Measurements from ENCODE around the gene RASSF1.

The RASSF1 gene

DNA sequence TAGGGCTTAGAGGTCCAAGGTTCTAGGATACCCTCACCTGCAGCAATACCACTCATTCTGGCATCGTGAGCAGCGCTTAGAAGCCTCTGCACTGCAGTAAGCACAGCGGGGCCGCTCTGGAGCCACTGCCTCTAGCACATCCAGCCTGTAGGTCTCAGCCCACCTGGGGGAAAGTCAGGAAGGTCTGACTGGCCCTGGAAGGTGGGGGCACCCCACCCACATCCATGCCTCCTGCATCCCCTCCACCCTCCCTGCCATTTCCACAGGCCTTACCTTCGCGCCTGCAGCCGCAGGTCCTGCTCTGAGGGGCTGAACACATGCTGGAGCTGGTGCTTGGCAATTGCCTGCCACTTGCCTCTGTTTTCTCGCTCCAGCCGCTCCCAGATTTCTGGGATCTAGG is 901 bp upstream of the RASSF1 start:
- ChIA-PET POLR2A (interaction anchor here (1.0 kb wide), 1 partner anchor 14 kb away, joined by 5 read pairs; no protein-coding TSS in a partner anchor), CTCF (no interaction called here)

GRCh38 chr3:50340147-50340447 is 539 bp downstream of the RASSF1 start:
- ChIA-PET POLR2A (no interaction called here), CTCF (no interaction called here)

More for the DNA sequence above, 901 bp upstream of the RASSF1 start:
- no peak for DNase-seq (ENCODE audit: extremely low spot score)
- no peak for TF ChIP-seq ARNT (IDR thresholded peaks at IDR 0.05)
- TF ChIP-seq FOXK2 (IDR thresholded peaks at IDR 0.05): no peak
- no peak for TF ChIP-seq SP1 (IDR thresholded peaks at IDR 0.05)

DNA sequence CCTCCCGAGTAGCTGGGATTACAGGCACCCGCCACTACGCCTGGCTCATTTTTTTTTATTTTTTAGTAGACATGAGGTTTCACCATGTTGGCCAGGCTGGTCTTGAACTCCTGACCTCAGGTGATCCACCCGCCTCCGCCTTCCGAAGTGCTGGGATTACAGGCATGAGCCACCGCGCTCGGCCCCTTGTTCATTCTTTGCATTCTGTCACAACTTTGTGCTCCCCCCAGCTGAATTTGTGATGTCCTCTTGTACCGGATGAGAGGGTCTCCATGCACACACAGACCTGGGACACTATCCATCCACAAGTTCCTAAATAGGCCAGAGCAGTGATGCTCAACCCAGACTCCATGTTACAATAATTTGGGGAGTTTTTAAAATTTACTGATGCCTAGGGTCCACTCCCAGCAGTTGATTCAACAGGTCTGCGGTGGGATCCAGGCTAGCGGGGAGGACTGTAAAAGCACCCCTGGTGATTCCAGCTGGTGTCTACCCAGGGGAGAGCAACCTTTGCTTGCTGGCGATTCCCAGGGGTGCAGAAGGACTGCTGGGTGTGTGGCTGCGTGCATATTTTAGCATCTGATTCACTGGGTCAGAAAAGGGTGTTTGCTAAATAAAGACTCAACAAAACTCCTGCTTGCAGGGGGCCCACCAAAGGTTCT is 1.0 kb downstream of the RASSF1 start:
- no peak for TF ChIP-seq PKNOX1 (IDR thresholded peaks at IDR 0.05)
- CTCF ChIA-PET: interaction anchor here (0.6 kb wide), 1 partner anchor 79 kb away, joined by 3 read pairs; no protein-coding TSS in a partner anchor
- DNase-seq (ENCODE audit: extremely low spot score): no peak
- POLR2A ChIA-PET: interaction anchor here (3.9 kb wide), 1 partner anchor 11 kb away, joined by 119 read pairs; the partner anchor contains the start of genes CYB561D2 and NPRL2

More at GRCh38 chr3:50340147-50340447, 539 bp downstream of the RASSF1 start:
- DNase-seq (ENCODE audit: extremely low spot score): no peak
- TF ChIP-seq ARNT (IDR thresholded peaks at IDR 0.05) (no peak), BHLHE40 (IDR thresholded peaks at IDR 0.05; ENCODE audit: borderline replicate concordance) (no peak), TARDBP (IDR thresholded peaks at IDR 0.05) (no peak), ZNF384 (IDR thresholded peaks at IDR 0.05) (no peak), SP1 (IDR thresholded peaks at IDR 0.05) (no peak), NFRKB (IDR thresholded peaks at IDR 0.05) (no peak), SUZ12 (IDR thresholded peaks at IDR 0.05) (no peak), L3MBTL2 (conservative IDR thresholded peaks at IDR 0.05) (no peak), LEF1 (IDR thresholded peaks at IDR 0.05; ENCODE audit: borderline replicate concordance) (no peak), FOXK2 (IDR thresholded peaks at IDR 0.05) (no peak), HDGF (IDR thresholded peaks at IDR 0.05; ENCODE audit: borderline replicate concordance) (no peak), FOXA1 (IDR thresholded peaks at IDR 0.05) (no peak), CTBP1 (IDR thresholded peaks at IDR 0.05; ENCODE audit: borderline replicate concordance) (no peak), PKNOX1 (IDR thresholded peaks at IDR 0.05) (no peak), FOXM1 (IDR thresholded peaks at IDR 0.05; ENCODE audit: borderline replicate concordance) (no peak), ELF4 (IDR thresholded peaks at IDR 0.05) (no peak)

DNA sequence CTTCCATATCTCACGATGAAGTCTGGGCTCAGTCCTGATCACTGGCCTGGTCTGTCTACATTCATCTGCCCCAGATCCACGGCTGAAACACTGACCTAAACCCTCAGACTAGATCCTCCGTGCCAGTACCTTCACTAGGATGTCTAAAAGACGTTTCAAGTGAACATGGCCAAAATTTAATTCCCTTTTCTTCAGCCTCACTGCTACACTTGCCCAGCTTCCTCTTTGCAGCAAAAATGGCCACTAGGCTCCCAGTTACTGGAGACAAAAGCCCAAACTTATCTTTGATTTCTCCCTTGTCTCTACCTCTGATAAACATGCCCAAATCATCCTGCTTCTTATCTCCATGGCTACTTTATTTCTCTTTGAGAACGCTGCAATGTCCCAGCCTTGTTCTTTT is 1.7 kb downstream of the RASSF1 start:
- CTCF ChIA-PET: interaction anchor here (0.5 to 0.6 kb wide), 2 partner anchors 80 to 488 kb away, joined by 3 read pairs; no protein-coding TSS in a partner anchor

DNA sequence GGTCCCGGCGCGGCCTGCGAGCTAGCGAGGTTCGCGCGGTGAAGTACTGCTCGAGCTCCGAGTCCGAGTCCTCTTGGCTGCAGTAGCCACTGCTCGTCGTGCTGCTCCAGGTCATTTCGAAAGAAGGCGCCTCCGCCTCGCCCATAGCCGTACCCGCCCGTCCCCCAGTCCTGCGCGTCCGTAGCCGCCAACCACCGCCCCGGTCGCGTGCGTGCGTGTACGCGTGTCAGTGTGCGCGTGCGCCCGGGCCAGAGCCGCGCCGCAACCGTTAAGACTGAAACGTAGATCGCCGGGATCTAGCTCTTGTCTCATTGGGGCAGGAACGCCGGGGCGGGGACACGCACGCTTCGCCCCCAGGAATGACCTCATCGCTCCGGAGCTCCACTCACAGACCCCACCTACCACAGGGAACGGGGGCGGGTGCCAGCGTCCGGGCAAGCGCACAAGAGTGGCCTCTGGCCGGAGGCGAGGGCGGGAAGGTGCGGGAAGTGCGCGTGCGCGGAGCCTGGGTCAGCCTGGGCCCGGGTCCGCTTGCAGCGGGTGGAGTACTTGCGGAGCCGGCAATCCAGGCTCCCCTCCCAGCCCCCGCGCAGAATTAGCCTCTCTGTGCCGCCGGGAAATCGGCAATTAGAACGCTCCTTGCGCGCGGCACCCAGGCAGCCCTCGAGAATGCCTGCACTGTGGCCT is 3.3 kb downstream of the RASSF1 start:
- ChIA-PET POLR2A (interaction anchor here (0.6 to 3.9 kb wide), 57 partner anchors 9 to 275 kb away, joined by 3 to 119 read pairs (median 4); partner anchors contain the start of genes CISH, CYB561D2, GNAI2 and HEMK1), CTCF (interaction anchor here (0.6 to 1.6 kb wide), 10 partner anchors 9 to 392 kb away, joined by 3 to 10 read pairs (median 3); partner anchors contain the start of genes CYB561D2, NPRL2 and TUSC2)
- peak; percentile 98 for DNase-seq (ENCODE audit: extremely low spot score)
- TF ChIP-seq L3MBTL2 (conservative IDR thresholded peaks at IDR 0.05) (peak; percentile 70), CTBP1 (IDR thresholded peaks at IDR 0.05; ENCODE audit: borderline replicate concordance) (peak; percentile 38; the same call in 1 of the 2 replicates), SP1 (IDR thresholded peaks at IDR 0.05) (no peak)

More for the DNA sequence above, 1.7 kb downstream of the RASSF1 start:
- DNase-seq (ENCODE audit: extremely low spot score): no peak
- POLR2A ChIA-PET: interaction anchor here (3.9 kb wide), 2 partner anchors 11 to 12 kb away, joined by 88 to 119 read pairs; partner anchors contain the start of genes CYB561D2, NPRL2 and TUSC2
- TF ChIP-seq LEF1 (IDR thresholded peaks at IDR 0.05; ENCODE audit: borderline replicate concordance): no peak
- TF ChIP-seq HDGF (IDR thresholded peaks at IDR 0.05; ENCODE audit: borderline replicate concordance): no peak
- TF ChIP-seq TARDBP (IDR thresholded peaks at IDR 0.05): no peak

GRCh38 chr3:50336452-50337174 is 4.0 kb downstream of the RASSF1 start:
- POLR2A ChIA-PET: interaction anchor here (0.6 to 3.9 kb wide), 54 partner anchors 8 to 276 kb away, joined by 3 to 119 read pairs (median 4); partner anchors contain the start of genes CISH, CYB561D2, GNAI2 and HEMK1
- no peak for DNase-seq (ENCODE audit: extremely low spot score)
- CTCF ChIA-PET: interaction anchor here (0.6 to 1.6 kb wide), 9 partner anchors 8 to 391 kb away, joined by 3 to 10 read pairs (median 3); partner anchors contain the start of genes CYB561D2, NPRL2 and TUSC2
- TF ChIP-seq FOXK2 (IDR thresholded peaks at IDR 0.05) (no peak), CTBP1 (IDR thresholded peaks at IDR 0.05; ENCODE audit: borderline replicate concordance) (no peak), FOXM1 (IDR thresholded peaks at IDR 0.05; ENCODE audit: borderline replicate concordance) (no peak), SP1 (IDR thresholded peaks at IDR 0.05) (no peak), PKNOX1 (IDR thresholded peaks at IDR 0.05) (no peak), NFRKB (IDR thresholded peaks at IDR 0.05) (no peak), LEF1 (IDR thresholded peaks at IDR 0.05; ENCODE audit: borderline replicate concordance) (no peak), HDGF (IDR thresholded peaks at IDR 0.05; ENCODE audit: borderline replicate concordance) (no peak), L3MBTL2 (conservative IDR thresholded peaks at IDR 0.05) (no peak)

Data from HEK293T (cell line).